ENCODE results near the gene COL6A3. TPM values are rescaled to one million over a fixed set of nuclear protein-coding genes. Genes with fewer than 3 reads are reported as not detected.

Gene COL6A3
- polyA plus RNA-seq, 1 of the 3 experiments (the other 2 are of a cell fraction), result 18.5 TPM

DNA sequence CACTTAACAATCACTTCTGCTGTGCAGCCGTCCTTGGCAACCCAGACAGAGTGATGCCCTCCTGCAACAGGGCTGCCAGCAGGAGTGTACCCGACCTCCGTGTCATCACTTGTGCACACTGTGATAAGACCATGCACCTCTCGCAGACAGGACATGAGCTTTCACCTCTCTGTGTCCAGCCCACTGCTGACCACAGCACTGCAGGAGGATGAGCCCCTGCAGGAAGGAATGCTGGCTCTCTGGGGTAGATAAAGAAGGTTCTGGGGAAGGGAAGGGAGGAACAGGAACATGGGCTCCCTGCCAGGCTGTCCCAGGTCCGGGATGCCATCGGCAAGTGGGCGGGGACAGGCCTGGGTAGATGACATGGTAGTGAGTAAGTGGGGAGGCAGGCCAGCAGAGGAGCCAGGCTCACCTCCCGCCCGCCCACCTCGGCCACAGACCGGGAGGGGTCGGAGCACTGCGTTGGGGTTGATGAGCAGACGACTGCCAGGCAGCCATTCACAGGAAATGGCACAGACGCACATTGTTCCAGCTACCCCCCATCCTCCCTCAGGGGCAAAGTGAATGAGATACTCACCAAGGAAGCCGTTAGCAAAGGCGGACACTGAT lies 18.6 kb upstream of the COL6A3 start (continued):
- TF ChIP-seq, protein P1, sequence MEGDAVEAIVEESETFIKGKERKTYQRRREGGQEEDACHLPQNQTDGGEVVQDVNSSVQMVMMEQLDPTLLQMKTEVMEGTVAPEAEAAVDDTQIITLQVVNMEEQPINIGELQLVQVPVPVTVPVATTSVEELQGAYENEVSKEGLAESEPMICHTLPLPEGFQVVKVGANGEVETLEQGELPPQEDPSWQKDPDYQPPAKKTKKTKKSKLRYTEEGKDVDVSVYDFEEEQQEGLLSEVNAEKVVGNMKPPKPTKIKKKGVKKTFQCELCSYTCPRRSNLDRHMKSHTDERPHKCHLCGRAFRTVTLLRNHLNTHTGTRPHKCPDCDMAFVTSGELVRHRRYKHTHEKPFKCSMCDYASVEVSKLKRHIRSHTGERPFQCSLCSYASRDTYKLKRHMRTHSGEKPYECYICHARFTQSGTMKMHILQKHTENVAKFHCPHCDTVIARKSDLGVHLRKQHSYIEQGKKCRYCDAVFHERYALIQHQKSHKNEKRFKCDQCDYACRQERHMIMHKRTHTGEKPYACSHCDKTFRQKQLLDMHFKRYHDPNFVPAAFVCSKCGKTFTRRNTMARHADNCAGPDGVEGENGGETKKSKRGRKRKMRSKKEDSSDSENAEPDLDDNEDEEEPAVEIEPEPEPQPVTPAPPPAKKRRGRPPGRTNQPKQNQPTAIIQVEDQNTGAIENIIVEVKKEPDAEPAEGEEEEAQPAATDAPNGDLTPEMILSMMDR (IDR thresholded peaks at IDR 0.05), result peak; percentile 59
- peak; percentile 55; the same call in 1 of the 2 replicates for TF ChIP-seq MXI1 (IDR thresholded peaks at IDR 0.05; ENCODE audit: low read depth, low read length)
- peak; percentile 60; the same call in 1 of the 2 replicates for TF ChIP-seq TEAD4 (IDR thresholded peaks at IDR 0.05; ENCODE audit: borderline replicate concordance, insufficient read depth)
- TF ChIP-seq ELF1 (IDR thresholded peaks at IDR 0.05), result peak; percentile 30; the same call in 1 of the 2 replicates
- TF ChIP-seq RAD21 (IDR thresholded peaks at IDR 0.05; ENCODE audit: low read length), result peak; percentile 8; the same call in 1 of the 2 replicates
- no peak; the same call in 1 of the 2 replicates for TF ChIP-seq TAF1 (IDR thresholded peaks at IDR 0.05; ENCODE audit: borderline replicate concordance, low read depth, low read length)
- peak; percentile 77; the same call in 1 of the 2 replicates for TF ChIP-seq YY1 (IDR thresholded peaks at IDR 0.05; ENCODE audit: low read depth)
- TF ChIP-seq, protein P2, sequence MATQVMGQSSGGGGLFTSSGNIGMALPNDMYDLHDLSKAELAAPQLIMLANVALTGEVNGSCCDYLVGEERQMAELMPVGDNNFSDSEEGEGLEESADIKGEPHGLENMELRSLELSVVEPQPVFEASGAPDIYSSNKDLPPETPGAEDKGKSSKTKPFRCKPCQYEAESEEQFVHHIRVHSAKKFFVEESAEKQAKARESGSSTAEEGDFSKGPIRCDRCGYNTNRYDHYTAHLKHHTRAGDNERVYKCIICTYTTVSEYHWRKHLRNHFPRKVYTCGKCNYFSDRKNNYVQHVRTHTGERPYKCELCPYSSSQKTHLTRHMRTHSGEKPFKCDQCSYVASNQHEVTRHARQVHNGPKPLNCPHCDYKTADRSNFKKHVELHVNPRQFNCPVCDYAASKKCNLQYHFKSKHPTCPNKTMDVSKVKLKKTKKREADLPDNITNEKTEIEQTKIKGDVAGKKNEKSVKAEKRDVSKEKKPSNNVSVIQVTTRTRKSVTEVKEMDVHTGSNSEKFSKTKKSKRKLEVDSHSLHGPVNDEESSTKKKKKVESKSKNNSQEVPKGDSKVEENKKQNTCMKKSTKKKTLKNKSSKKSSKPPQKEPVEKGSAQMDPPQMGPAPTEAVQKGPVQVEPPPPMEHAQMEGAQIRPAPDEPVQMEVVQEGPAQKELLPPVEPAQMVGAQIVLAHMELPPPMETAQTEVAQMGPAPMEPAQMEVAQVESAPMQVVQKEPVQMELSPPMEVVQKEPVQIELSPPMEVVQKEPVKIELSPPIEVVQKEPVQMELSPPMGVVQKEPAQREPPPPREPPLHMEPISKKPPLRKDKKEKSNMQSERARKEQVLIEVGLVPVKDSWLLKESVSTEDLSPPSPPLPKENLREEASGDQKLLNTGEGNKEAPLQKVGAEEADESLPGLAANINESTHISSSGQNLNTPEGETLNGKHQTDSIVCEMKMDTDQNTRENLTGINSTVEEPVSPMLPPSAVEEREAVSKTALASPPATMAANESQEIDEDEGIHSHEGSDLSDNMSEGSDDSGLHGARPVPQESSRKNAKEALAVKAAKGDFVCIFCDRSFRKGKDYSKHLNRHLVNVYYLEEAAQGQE (IDR thresholded peaks at IDR 0.05; ENCODE audit: low read depth, low read length), result 0 out of 2 replicates have a peak, but pooled peaks have one; percentile 3
- no peak for TF ChIP-seq MEF2A (IDR thresholded peaks at IDR 0.05; ENCODE audit: borderline replicate concordance, low read depth)
- peak; percentile 32; the same call in 1 of the 2 replicates for TF ChIP-seq JUND (IDR thresholded peaks at IDR 0.05)
- TF ChIP-seq FOSL2 (IDR thresholded peaks at IDR 0.05; ENCODE audit: borderline replicate concordance, low read depth), result peak; percentile 43; the same call in 1 of the 2 replicates
- no peak for TF ChIP-seq EZH2phosphoT487 (IDR thresholded peaks at IDR 0.05; ENCODE audit: borderline replicate concordance, low read depth)
- TF ChIP-seq POLR2AphosphoS5 (IDR thresholded peaks at IDR 0.05; ENCODE audit: low read depth, low read length), result peak; percentile 60; the same call in 1 of the 2 replicates
- TF ChIP-seq NFIC (IDR thresholded peaks at IDR 0.05; ENCODE audit: borderline replicate concordance), result peak; percentile 91
- TF ChIP-seq RXRA (IDR thresholded peaks at IDR 0.05; ENCODE audit: borderline replicate concordance, low read depth), result peak; percentile 71; the same call in 1 of the 2 replicates
- peak; percentile 27; the same call in 1 of the 2 replicates for TF ChIP-seq GABPA (IDR thresholded peaks at IDR 0.05; ENCODE audit: low read depth)
- peak; percentile 66 for TF ChIP-seq FOXM1 (IDR thresholded peaks at IDR 0.05; ENCODE audit: low read depth)

All from SK-N-SH (cell line).